GM20000 (cell line): ENCODE measurements around the gene ASTN1.

Experiments used
- DNase-seq: peaks from one replicate; pipeline ENCODE4 v3.0.0; 2012; ENCODE audit warnings: low spot score
- CTCF ChIP-seq: IDR thresholded peaks from 2 replicates; pipeline ENCODE4 v1.5.1; 2012; ENCODE audit warnings: mild to moderate bottlenecking, control low read depth; ENCODE audit errors: extremely low read depth, missing control alignments

Gene ASTN1

GRCh38 chr1:177033628-177034027 is 130.9 kb downstream of the ASTN1 start:
- DNase-seq: no peak
- TF ChIP-seq CTCF: no peak

GRCh38 chr1:177032434-177032833 is 132.1 kb downstream of the ASTN1 start:
- DNase-seq: no peak
- TF ChIP-seq CTCF: no peak

- DNase-seq: no peak
- TF ChIP-seq CTCF: no peak
Observed at GRCh38 chr1:177024623-177025022, 139.9 kb downstream of the ASTN1 start.

GRCh38 chr1:177023726-177024125 is 140.8 kb downstream of the ASTN1 start:
- TF ChIP-seq CTCF: no peak
- no peak for DNase-seq

GRCh38 chr1:177023249-177023648 is 141.3 kb downstream of the ASTN1 start:
- no peak for DNase-seq
- no peak for TF ChIP-seq CTCF

GRCh38 chr1:177021687-177022086 is 142.8 kb downstream of the ASTN1 start:
- no peak for TF ChIP-seq CTCF

GRCh38 chr1:177020851-177021589 is 143.5 kb downstream of the ASTN1 start:
- no peak for DNase-seq
- TF ChIP-seq CTCF: no peak

More at GRCh38 chr1:177021687-177022086, 142.8 kb downstream of the ASTN1 start:
- DNase-seq: no peak
